Stimulated activated CD8-positive, alpha-beta memory T cell treated with anti-CD3 and anti-CD28 coated beads, Interleukin-7, amount 100 ng/mL, for 4 hours (primary cell): ENCODE measurements around the gene ARMS2.

Experiments
- DNase-seq, 2 donors: peaks; one replicate each; pipeline ENCODE4 v3.0.0-alpha.2; 2020; ENCODE audit warnings: low read depth in 2 of 2

The ARMS2 gene

GRCh38 chr10:122454603-122455080 is at the start of gene ARMS2:
TSS of gene ARMS2 (plus strand) at chr10:122454653. CDS start at chr10:122454728, 75 bp downstream.
- no peak for DNase-seq

DNA sequence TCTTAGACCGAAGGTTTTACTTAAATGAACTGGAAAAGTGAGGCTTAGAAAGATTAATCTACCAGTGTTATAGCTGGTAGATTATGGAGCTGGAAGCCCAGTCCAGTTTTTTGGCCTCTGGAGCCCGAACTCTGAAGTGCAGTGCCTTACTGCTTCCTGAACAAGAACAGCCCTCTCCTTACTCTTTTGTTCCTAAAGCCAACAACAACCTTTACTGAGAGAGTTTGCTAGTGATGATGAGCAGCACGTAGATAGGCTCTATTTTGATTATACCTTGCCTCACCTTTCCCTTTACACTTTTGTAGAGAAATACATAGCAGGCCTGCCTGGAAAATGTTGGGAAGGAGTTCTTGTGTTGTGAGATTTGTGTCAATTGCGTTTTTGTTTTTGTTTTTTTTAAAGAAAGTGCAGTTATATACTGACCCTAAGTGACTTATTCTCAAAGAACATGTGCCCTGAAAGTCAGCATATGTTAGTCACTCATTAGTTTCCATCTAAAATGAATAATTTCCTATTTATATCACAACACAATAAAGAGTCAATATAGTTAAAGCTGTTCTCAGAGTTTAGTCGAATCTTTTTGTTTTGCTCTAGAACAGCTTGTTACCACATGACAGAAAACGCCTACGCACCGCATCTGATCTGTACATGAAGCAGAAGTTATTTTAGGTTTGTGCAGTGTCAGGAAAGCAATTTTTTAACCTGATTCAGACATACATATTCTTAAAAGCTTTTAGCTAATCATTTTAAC is 46.9 kb upstream of the ARMS2 start:
- DNase-seq, result peak; percentile 44 to 50

- DNase-seq, result no peak
Measured at GRCh38 chr10:122413327-122413726, 41.1 kb upstream of the ARMS2 start.

DNA sequence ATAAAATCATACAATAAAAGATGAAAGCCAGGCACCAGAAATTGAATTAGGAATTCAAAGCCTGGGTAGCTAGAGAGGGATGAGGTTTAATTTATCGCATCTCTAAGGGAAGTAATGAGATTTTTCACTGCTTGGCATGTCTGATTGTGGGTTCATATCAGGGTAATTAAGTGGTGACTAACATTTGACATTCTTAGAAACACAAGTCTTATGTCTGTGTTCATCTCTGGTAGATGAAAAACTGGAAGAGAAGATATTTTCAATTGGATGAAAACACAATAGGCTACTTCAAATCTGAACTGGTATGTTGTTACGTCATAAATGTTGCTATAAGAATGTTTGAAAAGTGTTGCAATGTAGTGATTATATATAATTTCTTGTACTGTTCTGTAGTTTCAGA is 36.8 kb upstream of the ARMS2 start:
- no peak for DNase-seq

DNA sequence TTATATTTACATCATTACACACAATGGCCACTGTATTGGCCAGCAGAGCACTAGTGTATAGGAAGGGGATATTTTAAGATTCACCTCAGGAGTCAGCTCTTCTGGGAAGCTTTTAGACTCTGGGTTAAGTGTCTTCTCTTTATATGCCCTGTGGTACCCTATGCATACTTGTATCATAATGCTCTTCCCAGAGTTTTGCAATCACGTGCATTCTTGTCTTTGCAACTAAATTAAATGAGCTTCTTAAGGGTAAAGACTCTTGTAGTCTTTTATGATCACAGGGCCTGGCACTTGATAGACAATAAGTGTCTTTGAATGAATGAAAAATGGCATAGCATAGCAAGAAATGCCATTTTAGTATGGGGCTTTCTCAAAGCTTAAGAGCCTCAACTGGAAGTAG is 35.4 kb upstream of the ARMS2 start:
- no peak for DNase-seq

DNA sequence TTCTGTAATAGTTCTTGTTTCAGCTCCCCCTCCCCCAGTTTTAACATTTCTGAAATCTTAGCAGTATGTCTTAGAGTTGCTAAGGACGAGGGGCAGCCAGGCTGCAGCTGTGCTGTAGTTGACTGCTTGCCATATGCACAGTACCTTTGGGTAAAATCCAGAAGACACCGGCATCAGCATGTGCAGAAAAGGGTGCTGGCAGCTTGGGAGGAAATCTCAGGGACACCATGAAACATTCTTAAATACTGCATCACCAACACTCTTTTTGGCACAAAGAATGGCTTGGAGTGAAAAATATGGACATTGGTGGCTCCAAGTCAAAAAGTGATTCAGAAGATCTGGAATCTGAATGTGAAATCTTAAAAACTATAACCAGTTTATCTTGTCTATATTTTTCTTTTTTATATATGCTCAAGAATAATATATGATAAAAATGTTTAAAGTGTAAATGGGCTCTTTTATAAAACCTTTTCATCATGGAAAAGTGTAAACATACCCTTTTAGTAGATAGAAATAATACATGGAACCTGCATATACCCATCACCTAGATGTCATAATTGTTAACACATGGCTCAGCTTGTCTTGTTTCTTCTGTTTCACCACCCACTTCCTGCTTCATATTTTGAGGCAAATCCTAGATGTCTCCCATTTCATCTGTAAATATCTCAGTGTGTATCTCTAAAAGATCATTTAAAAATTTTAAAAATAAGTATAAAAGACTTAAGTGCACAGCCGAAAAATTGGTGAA is 34.4 kb upstream of the ARMS2 start:
- no peak for DNase-seq

GRCh38 chr10:122420624-122421007 is 33.8 kb upstream of the ARMS2 start:
- DNase-seq, result no peak

GRCh38 chr10:122421054-122421625 is 33.3 kb upstream of the ARMS2 start:
- no peak for DNase-seq

DNA sequence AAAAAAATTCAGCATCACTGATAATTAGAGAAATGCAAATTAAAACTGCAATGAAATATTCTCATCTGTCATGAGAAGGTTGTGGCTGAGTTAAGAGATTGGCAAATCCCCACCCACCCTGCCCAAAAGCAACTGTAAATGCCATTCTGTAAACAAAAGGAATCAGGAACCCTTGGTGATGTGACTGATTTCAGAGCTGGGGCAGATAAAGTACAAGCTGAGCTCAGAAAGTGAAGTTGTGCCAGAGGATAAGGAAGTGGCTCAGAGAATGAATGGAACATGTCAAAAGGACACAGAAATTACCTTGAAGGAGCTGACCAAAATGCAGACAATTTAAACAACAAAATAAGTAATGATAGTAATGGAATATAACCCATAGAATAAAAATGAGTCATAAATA is 32.7 kb upstream of the ARMS2 start:
- no peak for DNase-seq

DNA sequence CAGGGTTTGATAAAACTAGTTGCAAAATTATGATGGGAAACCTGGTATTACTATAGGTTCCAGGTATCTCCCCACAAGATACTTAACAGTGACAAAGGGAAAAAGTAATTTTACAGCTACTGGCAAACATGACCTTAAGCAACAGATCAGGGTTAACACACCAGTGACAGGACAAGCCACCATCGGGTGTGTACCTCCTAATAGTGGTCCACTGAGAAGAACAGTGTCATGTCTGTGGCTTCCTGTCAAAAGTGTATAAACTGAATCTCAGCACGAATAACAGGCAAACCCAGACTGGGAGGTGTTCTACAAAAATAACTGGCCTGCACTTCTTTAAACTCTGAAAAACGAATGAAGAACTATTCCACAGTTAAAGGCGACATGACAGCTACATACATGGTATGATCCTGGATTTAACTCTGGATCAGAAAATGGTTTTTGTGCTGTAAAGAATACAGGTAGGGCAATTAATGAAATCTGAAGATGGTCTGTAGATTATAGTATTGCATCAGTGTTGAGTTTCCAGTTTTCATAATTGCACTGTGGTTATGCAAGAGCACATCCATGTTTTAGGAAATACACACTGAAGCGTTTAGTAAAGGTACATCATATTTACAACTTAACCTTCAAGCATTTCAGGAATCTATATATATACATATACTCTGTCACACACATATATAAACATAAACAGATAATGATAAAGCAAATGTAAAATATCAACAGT is 32.0 kb upstream of the ARMS2 start:
- peak; percentile 8 to 16 for DNase-seq

DNA sequence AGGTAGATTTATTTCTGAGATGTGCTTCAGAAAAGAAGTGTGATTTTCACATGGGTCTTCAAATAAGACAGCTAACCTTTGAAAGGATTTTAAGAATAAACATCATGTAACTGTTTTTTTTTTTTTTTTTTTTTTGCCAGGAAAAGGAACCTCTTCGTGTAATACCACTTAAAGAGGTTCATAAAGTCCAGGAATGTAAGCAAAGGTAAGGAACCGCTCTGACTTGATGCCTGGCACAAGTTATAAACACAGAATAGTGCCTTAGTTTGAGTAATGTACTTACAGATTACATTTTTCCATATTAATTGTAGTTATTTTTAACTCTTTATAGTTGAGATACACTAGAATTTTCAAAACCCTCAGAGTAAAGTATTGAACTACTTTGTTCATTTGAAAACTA is 30.4 kb upstream of the ARMS2 start:
- no peak for DNase-seq

DNA sequence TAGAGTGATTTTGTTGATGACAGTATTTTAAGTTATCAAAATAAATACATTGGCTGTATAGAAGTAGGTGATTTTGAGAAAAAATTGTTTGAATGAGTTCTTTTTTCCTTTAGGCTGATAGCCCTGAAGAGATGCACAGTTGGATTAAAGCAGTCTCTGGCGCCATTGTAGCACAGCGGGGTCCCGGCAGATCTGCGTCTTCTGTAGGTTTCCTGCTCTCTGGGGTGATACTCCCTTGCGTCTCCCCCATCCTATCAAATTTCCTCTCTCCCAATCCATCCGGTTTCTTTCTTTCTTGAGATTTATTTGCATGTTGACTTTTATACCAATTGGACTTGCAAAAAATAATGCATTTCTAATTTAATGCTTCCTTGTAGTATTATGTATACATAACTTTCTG is 27.6 kb upstream of the ARMS2 start:
- DNase-seq, result no peak

DNA sequence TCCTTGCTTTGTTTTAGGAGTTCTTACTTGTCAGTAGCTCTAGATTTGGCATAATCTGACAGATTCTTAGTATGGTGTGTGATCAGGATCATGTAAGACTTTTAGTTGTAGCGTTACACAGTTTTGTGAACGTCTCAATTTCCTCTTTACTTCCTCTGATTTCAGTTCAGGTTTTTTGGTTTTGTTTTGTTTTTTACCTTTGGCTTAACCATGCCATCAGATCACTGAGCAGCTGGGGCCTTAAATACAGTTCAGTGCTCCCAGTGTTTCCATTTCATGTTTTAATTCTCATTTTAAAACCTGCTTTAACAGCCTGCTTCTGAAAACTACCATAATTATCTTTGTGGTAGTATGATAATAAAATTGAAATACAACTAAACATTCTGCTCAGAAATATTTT is 27.2 kb upstream of the ARMS2 start:
- DNase-seq, result no peak

- no peak for DNase-seq
Measured at GRCh38 chr10:122435212-122435827, 19.1 kb upstream of the ARMS2 start.

DNA sequence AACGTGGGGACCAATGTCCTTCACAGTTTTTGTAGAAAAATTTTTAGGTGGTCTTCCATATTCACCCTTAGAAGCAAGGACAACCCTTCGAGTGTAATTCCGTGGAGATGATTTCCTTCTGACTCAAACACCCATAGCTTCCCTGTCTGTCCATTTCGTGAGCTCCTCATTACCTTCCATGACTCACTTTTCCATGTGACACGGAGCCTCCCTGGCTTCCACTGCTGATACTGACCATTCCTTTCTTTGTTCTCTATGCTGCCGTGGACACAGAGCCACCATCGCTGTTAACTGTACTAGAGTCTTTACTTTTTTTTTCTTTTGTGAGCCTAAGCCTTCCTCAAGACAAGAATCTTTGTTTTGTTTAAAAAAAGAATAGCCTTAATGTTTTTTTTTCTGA is 12.5 kb upstream of the ARMS2 start:
- no peak for DNase-seq

DNA sequence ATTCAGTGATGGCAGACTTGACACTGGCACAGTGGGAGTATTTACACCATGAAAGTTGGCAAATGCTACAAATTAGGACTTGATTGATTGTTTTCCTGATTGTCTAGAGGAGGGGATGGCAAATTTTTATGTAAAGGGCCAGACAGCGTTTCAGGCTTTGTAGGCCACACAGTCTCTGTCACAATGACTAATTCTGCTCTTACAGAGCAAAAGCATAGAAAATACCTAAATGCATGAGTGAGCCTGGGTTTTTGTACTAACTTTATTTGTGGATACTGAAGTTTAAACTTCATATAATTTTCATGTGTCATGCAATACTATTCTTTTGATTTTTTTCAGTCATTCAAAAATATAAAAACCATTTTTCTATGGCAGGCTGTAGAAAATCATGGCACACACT is 9.0 kb upstream of the ARMS2 start:
- no peak for DNase-seq

DNA sequence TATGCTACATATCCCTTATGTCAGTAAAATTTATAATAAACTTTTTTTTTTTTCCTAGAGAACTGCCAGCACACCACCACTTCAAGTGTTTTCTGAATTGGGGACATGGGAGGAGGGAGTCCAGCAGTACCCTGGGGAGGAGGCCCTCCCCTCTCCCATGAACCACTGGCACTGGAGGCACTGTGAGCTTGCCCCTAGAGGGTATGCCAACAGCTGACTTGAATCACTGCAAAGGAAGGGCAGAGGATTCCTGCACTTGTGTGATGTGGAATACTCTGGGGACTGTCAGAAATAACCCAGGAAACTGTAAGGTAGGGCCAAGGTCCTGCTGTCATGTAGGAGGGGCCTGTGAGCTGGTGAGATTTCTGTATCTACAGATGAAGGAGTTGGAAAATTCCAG is 8.5 kb upstream of the ARMS2 start:
- DNase-seq, result no peak

DNA sequence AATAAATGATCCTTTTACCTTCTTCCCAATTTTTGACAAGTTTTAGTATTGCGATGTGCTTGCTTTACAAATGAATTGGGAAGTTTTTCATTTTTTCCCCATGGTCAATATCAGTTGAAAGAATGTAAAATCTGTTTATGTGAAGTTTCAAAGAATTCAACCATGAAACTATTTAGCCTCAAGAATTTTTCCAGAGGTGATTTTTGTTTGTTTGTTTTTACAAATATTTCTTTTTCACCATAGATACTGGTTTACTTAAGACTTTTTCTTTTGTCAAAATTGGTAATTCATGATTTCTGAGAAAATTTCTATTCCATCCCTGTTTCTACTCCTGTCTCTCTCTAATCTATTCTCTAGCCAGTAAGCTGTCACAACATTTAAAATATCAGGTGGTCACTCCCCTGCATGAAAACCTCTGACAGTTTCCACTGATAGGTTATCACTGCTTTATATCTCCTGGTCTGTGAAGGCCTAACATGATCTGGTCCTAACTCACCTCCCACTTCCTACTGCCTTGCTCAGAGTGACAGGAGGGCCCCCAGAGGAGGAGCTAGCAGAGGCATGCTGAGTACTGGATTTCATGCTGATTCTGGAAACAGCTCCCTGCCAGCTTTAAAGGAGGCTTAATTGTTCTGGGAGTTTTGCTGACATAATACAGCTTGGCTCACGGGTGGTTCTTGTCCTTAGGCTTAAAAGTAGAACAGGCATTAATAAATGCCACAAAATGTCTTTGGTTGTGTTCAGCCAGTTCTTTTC is 7.6 kb upstream of the ARMS2 start:
- DNase-seq, result no peak

DNA sequence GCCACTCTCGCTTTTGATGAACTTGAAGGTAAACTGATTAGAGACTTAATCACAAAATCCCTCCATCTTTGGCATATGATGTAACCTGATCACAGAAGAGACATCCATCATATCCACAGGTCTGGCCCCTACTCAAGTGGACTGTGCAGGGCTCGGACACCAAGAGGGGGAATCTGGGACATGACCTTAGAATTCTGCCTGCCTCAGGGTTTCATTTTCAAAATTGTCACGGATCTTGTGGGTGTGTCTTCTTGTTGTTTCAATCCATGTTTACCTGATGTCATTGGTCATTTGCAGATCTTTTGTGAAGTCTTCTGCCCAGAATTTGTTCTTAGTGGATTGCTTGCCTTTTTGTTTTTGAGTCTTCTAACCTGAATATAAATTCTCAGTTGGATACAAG is 5.9 kb upstream of the ARMS2 start:
- DNase-seq, result no peak

- no peak for DNase-seq
Measured at GRCh38 chr10:122449153-122449552, 5.3 kb upstream of the ARMS2 start.

- no peak for DNase-seq
Measured at GRCh38 chr10:122450353-122450990, 4.0 kb upstream of the ARMS2 start.
